SK-N-MC (cell line): ENCODE measurements around the gene DNAH14.

Experiments used
- EZH2 ChIP-seq: fragments of 200-600 bp; sonication (generic); IDR thresholded peaks from one replicate; pipeline ENCODE4 v1.6.1; 2017; ENCODE audit warnings: antibody characterized with exemption
- POLR2AphosphoS5 ChIP-seq: IDR thresholded peaks from 2 replicates; pipeline ENCODE4 v1.6.1; 2012; ENCODE audit warnings: mild to moderate bottlenecking, low read depth, low read length, borderline replicate concordance

DNA sequence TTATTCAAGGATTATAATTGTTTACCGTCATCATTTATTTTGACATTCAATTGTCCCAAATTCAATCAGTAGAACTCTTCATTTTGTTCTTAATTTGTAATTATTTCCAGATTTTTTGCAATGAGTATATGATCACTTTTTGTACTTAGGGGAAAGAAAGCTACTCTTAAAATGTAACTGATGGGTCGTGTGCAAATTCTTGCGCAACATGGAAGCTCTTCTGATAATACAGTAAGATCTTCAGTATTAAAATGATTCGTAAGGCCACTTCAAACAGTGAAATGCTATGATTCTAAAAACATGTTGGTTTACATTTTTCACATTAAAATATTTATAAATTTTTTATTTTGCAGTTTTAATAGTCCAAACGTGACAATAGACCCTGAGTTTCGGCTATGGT is 435.0 kb downstream of the DNAH14 start:
- no peak for TF ChIP-seq EZH2
- no peak for TF ChIP-seq POLR2AphosphoS5
